Right lobe of liver (tissue), 4 donors: Measurements from ENCODE around the gene CHAF1A.

Source experiments
- POLR2A ChIP-seq: fragments of 450-650 bp; IDR thresholded peaks from one replicate; pipeline ENCODE4 v1.6.1; 2017; ENCODE audit warnings: antibody characterized with exemption, mild to moderate bottlenecking
- TF ChIP-seq, protein P1 (sequence below), 4 donors: fragments of 200-600 bp in 3 of 4; fragments of 450-650 bp in 1 of 4; IDR thresholded peaks; one replicate each; pipeline versions ENCODE4 v1.5.1 to v1.8.0; 2016 to 2022; ENCODE audit warnings: antibody characterized with exemption in 4 of 4, mild to moderate bottlenecking in 2 of 4
- donor health status: DM: no; HTN: no; CAD: no.
- donor health status: DM: no; HTN: no; CAD: no.
- donor health status: DM: no; HTN: yes; CAD: no.

DNA sequence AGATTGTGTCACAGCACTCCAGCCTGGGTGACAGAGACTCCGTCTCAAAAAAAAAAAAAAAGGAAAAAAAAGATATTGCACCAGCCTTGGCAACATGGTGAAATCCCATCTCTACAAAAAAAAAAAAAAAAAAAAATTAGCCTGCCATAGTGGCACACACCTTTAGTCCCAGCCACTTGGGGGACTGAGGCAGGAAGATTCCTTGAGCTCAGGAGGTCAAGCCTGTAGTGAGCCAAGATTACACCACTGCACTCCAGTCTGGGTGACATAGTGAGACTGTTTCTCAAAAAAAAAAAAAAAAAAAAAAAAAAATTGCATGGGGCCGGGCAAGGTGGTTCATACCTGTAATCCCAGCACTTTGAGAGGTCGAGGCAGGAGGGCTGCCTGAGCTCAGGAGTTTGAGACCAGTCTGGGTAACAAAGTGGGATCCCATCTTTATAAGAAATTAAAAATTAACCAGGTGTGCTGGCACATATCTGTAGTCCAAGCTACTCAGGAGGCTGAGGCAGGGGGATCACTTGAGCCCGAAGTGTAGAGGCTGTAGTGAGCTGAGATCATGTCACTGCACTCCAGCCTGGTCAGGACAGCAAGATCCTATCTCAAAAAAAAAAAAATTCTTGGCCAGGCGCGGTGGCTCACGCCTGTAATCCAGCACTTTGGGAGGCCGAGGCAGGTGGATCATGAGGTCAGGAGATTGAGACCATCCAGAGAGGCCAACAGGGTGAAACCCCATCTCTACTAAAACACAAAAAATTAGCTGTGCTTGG, 62.6 kb downstream of the CHAF1A start:
- TF ChIP-seq, protein P1, sequence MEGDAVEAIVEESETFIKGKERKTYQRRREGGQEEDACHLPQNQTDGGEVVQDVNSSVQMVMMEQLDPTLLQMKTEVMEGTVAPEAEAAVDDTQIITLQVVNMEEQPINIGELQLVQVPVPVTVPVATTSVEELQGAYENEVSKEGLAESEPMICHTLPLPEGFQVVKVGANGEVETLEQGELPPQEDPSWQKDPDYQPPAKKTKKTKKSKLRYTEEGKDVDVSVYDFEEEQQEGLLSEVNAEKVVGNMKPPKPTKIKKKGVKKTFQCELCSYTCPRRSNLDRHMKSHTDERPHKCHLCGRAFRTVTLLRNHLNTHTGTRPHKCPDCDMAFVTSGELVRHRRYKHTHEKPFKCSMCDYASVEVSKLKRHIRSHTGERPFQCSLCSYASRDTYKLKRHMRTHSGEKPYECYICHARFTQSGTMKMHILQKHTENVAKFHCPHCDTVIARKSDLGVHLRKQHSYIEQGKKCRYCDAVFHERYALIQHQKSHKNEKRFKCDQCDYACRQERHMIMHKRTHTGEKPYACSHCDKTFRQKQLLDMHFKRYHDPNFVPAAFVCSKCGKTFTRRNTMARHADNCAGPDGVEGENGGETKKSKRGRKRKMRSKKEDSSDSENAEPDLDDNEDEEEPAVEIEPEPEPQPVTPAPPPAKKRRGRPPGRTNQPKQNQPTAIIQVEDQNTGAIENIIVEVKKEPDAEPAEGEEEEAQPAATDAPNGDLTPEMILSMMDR (IDR thresholded peaks at IDR 0.05), result no peak
- no peak for TF ChIP-seq POLR2A
